PC-3 (cell line): Measurements from ENCODE around the gene THSD7A.

Experiments
- CTCF ChIP-seq: fragments of 300-600 bp; sonication (generic); conservative IDR thresholded peaks from 2 replicates; pipeline ENCODE4 v1.5.1; 2017; ENCODE audit warnings: antibody characterized with exemption, low read depth, mild to moderate bottlenecking, low read length
- EZH2 ChIP-seq: fragments of 300-600 bp; sonication (generic); IDR thresholded peaks from one replicate; pipeline ENCODE4 v1.6.1; 2017; ENCODE audit warnings: antibody characterized with exemption, mild to moderate bottlenecking, low read length; ENCODE audit not compliant: unreplicated experiment
- EZH2phosphoT487 ChIP-seq: fragments of 300-600 bp; sonication (generic); IDR thresholded peaks from 2 replicates; pipeline ENCODE4 v1.6.1; 2018; ENCODE audit warnings: mild to moderate bottlenecking, antibody characterized with exemption, low read length, borderline replicate concordance

GRCh38 chr7:11491811-11492210 lies 340.2 kb downstream of the THSD7A start:
- TF ChIP-seq CTCF (no peak), EZH2phosphoT487 (no peak), EZH2 (no peak)
